Stimulated activated CD4-positive, alpha-beta T cell treated with anti-CD3 and anti-CD28 coated beads, Interleukin-12 subunit alpha, Interleukin-12 subunit beta, amount 100 ng/mL, for 48 hours (primary cell): ENCODE measurements around the gene PTOV1.
A peak's percentile ranks its signal among the peaks of the same experiment; 100 is the strongest.
"Not testable (repeated sequence)": the region's sequence is repeated elsewhere in the genome, so short reads cannot be mapped to it uniquely, and the experiment has no call there.

ENCODE experiments used
- DNase-seq, 3 donors: peaks; one replicate each; pipeline ENCODE4 v3.0.0-alpha.2; 2020; ENCODE audit warnings: low read depth in 2 of 3, low spot score in 1 of 3

Gene PTOV1

DNA sequence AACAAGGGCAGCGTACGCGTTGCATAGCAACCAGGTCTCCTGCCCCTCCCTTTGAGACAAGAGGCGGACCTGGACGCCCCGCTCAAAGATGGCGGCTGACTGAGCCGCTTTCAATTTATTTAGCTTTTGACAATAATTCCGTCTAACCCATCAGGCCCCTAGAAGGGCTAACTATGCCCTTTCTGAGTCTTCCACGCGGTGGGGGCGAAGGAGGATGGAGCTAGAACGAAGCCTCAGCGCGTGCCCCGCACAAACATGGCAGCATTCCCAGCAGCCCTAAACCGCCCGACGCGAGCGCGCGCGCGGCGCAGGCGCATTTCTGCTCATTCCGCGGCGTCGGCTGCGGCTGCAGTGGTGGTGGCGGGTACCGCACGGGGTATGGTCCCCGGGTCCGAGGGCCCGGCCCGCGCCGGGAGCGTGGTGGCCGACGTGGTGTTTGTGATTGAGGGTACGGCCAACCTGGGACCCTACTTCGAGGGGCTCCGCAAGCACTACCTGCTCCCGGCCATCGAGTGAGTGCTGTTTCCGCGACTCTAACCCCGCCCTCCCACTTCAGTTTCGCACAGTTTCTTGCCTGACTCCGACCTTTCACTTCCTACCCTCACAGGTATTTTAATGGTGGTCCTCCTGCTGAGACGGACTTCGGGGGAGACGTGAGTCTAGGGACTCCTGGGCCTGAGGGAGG is 32.9 kb upstream of the PTOV1 start, which contains the start of gene MED25:
Gene MED25 (plus strand): TSS at position 326 of the 685 bp plus-strand sequence. CDS start 53 bp downstream, at position 379.
- peak; percentile 69 to 82 (median 80) for DNase-seq

GRCh38 chr19:49818649-49819370 is 32.1 kb upstream of the PTOV1 start:
- no peak for DNase-seq

DNA sequence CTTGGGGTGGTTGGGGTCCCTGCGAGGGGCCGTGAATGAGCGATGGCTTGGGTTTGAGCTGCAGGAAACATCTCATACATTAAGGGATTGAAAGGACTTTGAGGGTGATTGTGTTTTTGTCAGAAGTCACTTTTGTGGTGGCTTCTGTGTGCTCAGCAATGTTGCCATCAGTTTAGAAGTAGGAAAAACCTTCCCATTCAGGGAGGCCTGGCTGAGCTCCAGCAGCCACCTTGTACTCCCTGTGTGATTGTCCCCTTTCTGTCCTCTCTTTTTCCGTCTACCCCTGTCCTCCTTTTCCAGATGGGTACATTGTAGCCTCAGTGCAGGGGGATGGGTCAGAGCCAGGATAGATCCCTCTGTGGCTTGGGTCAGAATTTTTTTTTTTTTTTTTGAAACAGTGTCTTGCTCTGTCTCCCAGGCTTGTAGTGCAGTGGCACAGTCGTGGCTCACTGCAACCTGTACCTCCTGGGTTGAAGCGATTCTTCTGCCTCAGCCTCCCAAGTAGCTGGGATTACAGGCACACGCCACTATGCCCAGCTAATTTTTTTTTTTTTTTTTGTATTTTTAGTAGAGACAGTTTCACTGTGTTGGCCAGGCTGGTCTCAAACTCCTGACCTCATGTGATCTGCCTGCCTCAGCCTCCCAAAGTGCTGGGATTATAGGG is 31.4 kb upstream of the PTOV1 start:
- DNase-seq: not testable (repeated sequence)

- no peak for DNase-seq
These were observed 30.8 kb upstream of the PTOV1 start for GRCh38 chr19:49820125-49820524.

GRCh38 chr19:49823472-49823871 is 27.5 kb upstream of the PTOV1 start:
- no peak for DNase-seq

DNA sequence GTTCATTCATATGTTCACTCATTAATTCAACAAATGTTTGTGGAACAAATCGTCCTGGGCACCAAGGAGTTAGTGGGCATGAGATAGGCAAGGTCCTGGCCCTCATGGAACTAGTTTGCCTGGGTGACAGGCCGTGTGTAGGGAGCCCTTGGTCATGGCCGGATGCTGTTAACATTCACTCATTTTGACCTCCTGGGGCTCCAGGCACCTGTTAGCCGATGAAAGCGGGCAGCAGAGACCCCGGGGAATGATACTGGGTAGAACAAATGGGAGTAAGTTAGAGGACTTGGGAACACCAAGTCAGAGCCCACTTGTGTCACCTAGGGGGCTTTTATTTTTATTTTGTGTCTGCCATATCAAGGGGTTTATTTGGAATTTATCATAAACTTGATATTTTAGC is 26.3 kb upstream of the PTOV1 start:
- DNase-seq: no peak

- DNase-seq: no peak
These were observed 23.9 kb upstream of the PTOV1 start for GRCh38 chr19:49827034-49827433.

GRCh38 chr19:49829200-49829599 is 21.8 kb upstream of the PTOV1 start:
- no peak for DNase-seq

- DNase-seq: no peak
These were observed 21.2 kb upstream of the PTOV1 start for GRCh38 chr19:49829721-49830120.

DNA sequence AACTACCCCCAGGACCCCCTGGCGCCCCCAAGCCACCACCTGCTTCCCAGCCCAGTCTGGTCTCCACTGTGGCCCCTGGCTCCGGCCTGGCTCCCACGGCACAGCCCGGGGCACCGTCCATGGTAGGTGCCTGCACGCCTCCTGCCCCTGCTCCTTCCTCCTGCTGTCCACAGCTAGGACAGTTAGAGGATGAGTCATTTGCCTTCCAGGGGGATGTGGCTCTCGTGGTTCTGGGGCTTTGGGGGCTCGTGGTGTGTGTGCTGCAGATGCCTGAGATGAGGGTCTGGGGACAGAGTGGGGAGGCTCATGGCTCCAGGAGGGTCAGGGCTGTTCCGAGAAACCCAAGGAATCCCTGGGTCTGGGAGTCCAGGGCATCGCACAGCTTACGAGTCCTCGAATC is 20.2 kb upstream of the PTOV1 start:
- DNase-seq: no peak

DNA sequence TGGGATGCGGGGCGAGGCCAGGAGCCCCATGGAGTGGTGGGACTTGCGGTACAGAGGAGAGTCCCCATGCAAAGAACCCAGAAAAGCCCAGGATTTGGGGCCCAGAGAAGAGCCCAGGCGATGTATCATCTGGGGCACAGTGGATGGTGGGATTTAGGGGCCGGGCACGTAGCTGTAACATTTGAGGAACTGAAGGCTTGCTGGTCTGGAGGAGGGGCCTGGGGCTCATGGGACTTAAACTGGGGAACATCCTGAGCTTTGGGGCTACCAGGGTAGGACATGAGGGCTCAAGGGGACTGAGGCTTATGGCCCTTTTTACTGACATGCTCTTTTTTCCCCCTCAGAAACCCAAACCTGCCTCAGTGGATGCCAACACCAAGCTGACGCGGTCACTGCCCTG is 19.4 kb upstream of the PTOV1 start:
- DNase-seq: no peak

- no peak for DNase-seq
These were observed 18.4 kb upstream of the PTOV1 start for GRCh38 chr19:49832556-49832955.

GRCh38 chr19:49833599-49833998 is 17.4 kb upstream of the PTOV1 start:
- no peak for DNase-seq

- no peak for DNase-seq
These were observed 15.4 kb upstream of the PTOV1 start for GRCh38 chr19:49835562-49835961.

DNA sequence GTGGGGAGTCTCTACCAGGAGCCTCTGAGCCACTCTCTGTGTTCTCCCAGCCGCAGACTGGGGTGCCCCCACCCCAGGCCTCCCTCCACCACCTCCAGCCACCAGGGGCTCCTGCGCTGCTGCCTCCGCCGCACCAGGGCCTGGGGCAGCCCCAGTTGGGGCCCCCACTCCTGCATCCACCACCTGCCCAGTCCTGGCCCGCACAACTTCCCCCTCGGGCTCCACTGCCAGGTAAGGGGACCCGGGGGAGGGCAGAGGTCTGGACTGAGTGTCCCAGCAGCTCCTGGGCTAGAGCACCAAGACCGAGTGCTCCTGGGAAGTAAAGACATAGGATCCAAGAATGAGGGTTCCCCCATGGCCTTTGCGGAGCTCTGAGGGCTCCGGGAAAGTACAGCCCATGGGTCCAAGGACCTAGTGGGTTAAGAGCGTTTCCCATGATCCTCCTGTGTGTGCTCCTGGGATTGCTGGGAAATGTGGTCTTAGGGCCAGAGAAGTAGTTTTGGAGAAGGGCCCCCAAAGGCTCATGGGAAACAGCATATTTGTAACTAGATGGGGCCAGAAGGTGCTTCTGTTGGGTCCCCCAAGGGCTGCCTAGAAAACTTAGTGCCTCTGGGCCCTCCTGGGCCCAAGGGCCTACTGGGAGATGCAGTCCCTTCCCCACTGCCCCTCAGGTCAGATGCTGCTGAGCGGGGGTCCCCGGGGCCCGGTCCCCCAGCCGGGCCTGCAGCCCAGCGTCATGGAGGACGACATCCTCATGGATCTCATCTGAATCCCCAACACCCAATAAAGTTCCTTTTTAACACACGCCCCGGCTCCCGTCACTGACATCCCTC is 14.6 kb upstream of the PTOV1 start:
- no peak for DNase-seq

DNA sequence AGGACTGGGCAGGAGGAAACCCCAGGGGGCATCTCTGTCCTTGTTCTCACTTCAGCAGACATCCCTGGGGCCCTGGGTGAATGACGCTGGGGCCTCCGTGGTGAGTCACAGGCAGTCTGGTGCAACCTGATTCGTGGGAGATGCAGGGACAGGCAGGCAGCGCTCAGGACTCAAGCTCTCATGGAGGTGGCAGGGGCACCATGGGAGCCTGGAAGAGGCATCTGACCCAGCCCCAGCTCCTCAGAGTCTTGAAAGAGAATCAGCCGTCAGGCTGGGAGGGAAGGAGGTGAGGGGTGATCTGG is 14.0 kb upstream of the PTOV1 start:
- no peak for DNase-seq

- DNase-seq: no peak
These were observed 13.5 kb upstream of the PTOV1 start for GRCh38 chr19:49837425-49837824.

DNA sequence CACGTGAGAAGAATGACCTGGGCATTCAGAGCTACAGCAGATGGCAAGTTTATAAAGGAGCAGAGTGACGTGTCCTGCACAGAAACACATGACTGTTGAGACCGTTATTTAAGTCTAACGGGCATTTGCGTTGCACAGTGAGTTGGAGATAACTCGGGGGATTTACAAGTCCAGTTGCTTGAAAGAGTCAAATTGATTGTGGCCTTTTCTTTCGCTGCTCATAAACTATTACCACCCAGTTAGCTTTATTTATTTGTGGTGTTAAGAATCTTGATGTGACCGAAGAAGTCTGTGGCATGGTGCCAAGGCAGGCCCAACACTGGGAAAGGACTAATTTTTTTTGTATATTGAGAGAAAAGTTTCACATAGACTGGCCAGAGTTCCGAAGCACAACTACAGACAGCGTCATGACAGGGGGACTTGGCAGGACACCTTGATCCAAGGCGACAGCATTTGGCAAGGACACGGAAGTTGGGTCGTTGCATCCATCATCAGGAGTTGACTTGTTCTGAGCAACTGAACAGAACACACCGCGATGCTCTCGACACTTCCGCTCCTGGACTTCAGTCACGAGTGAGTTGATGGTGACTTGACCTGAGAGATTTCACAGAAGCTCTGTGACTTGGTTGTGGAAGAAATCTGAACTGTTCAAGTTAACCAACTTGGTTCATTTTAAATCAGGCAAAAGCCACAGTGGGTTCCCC is 11.9 kb upstream of the PTOV1 start:
- no peak for DNase-seq

- DNase-seq: no peak
These were observed 11.2 kb upstream of the PTOV1 start for GRCh38 chr19:49839713-49840112.

GRCh38 chr19:49840321-49840720 is 10.6 kb upstream of the PTOV1 start:
- DNase-seq: no peak

DNA sequence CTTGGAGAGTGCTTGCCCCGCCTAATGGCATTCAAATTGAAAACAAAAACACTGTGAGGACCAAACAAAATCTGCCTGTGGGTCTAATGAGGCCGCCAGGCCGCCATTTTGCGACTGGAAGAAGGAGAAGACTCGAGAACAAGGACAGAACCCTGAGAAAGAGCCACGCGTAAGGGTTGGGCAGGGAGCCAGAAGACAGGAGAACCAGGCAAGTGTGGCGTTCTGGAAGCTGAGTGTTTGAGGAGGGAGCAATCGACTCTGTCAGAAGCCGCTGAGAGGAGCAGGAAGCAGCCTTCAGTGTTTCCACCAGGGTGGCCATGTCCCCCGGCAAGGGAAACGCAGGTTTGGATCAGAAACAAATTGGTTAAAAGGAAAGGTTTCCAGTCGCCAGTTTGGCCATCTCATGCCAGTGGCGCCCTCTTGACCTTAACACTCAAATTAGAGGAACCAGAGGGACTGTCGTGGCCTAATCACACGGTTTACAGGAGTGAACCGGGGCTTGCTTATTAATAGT is 10.2 kb upstream of the PTOV1 start:
- no peak for DNase-seq
